ENCODE measurements around the gene MAP3K9. TPM values are rescaled to one million over a fixed set of nuclear protein-coding genes. Genes with fewer than 3 reads are reported as not detected.

MAP3K9 gene
- total and polyA plus RNA-seq, 10 donors, result 0.42 to 8.0 (median 3.7) TPM

DNA sequence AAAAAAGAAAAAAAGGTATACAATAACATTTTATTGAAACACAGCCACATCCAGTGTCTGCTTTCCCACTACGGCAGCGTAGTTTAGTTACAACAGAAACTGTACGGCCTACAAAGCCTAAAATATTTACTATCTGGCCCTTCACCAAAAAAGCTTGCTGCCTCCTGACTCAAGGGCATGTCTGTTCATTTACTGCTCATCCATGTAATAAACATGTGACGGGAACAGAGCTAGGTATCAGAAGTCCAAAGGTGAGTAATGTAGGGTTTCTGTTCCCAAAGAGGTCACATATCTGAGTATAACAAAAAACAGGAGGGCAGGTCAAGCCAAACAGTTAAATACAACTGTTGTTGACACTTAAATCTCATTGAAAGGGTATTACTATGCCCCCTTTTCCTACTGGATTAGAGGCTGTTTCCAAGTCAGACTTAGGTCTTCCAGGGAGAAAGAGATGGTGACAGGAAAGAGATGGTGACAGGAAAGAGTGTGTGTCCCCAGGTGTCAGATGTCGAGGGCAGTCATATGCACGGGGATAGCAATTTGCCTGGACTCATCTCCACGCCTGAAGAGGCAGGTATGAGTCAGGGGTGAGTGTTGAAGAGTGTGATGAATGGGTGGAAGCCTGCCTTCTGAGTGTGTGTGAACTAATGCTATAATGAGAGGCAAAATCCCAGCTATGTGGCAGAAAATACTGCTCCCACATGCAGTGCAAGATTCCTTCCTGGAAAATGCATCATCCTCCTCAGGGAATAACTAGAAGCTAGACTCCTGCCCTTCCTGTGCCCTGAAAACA, 77.7 kb downstream of the MAP3K9 start:
- Histone ChIP-seq H3K4me1 (no peaks in the 10 kb centered on the region), H3K4me3 (no peak overlapping the region), H3K27ac (no peak overlapping the region), H3K9me3 (no peaks in the 10 kb centered on the region), H3K27me3 (replicated peaks in 1 of 7) (no peaks in the 10 kb centered on the region), H3K36me3 (peaks cover 0 to 73% (median 22%) of the 10 kb centered on the region in 6 donors)
- 87 to 91% (median 88%) methylated on average over 7 of the region's 7 CpGs for WGBS, 5 donors
- no peak for DNase-seq
- TF ChIP-seq POLR2AphosphoS5 (IDR thresholded peaks at IDR 0.05) (no peak), POLR2A (IDR thresholded peaks at IDR 0.05) (no peak)
- TF ChIP-seq, protein P1, sequence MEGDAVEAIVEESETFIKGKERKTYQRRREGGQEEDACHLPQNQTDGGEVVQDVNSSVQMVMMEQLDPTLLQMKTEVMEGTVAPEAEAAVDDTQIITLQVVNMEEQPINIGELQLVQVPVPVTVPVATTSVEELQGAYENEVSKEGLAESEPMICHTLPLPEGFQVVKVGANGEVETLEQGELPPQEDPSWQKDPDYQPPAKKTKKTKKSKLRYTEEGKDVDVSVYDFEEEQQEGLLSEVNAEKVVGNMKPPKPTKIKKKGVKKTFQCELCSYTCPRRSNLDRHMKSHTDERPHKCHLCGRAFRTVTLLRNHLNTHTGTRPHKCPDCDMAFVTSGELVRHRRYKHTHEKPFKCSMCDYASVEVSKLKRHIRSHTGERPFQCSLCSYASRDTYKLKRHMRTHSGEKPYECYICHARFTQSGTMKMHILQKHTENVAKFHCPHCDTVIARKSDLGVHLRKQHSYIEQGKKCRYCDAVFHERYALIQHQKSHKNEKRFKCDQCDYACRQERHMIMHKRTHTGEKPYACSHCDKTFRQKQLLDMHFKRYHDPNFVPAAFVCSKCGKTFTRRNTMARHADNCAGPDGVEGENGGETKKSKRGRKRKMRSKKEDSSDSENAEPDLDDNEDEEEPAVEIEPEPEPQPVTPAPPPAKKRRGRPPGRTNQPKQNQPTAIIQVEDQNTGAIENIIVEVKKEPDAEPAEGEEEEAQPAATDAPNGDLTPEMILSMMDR (IDR thresholded peaks at IDR 0.05 in 8 of 11, conservative IDR thresholded peaks at IDR 0.05 in 3 of 11), result no peak
- intact Hi-C loops (cut with DNase I; ENCODE audit: low total_unique reads), result no loop called here

DNA sequence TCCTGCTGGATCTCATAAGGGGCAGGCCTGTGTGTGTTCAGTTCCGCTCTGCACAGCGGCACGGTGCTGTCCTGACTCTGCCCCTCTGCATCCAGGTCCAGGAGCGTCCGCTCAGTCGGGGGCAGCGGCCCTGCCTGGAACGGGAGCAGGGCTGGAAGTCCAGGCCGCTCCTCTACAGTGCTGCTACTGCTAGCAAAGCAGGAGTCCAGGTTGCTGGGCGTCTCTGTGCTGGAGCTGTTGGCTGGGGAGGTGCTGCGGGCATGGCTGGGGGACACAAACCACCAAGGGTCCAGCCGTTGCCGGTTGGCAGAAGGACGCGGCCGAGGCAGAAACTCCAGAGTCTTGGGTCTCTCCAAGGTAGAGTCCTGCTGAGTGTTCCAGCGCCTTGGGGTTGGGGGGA, 78.9 kb downstream of the MAP3K9 start:
- TF ChIP-seq POLR2AphosphoS5 (IDR thresholded peaks at IDR 0.05) (no peak), POLR2A (IDR thresholded peaks at IDR 0.05) (no peak)
- TF ChIP-seq, protein P1 (IDR thresholded peaks at IDR 0.05 in 8 of 11, conservative IDR thresholded peaks at IDR 0.05 in 3 of 11), result no peak
- intact Hi-C loops (cut with DNase I; ENCODE audit: low total_unique reads), result no loop called here
- peaks cover 0 to 64% (median 22%) of the 10 kb centered on the region in 6 donors for H3K36me3 ChIP-seq
- DNase-seq, result no peak
- no peaks in the 10 kb centered on the region for H3K9me3 ChIP-seq
- WGBS, 5 donors, result 94 to 97% (median 96%) methylated on average over 8 to 17 of the region's 17 CpGs
- H3K4me1 ChIP-seq, result no peaks in the 10 kb centered on the region
- no peak overlapping the region for H3K27ac ChIP-seq
- H3K27me3 ChIP-seq (replicated peaks in 1 of 7), result no peaks in the 10 kb centered on the region
- H3K4me3 ChIP-seq, result no peak overlapping the region

- Histone ChIP-seq H3K27me3 (replicated peaks in 1 of 7) (no peaks in the 10 kb centered on the region), H3K4me1 (no peaks in the 10 kb centered on the region), H3K27ac (no peak overlapping the region), H3K9me3 (no peaks in the 10 kb centered on the region), H3K4me3 (no peak overlapping the region), H3K36me3 (peaks cover 0 to 29% (median 9%) of the 10 kb centered on the region in 6 donors)
- intact Hi-C loops (cut with DNase I; ENCODE audit: low total_unique reads), result no loop called here
- WGBS, 5 donors, result 66 to 76% (median 74%) methylated on average over 6 of the region's 6 CpGs
- no peak for TF ChIP-seq POLR2AphosphoS5 (IDR thresholded peaks at IDR 0.05)
- TF ChIP-seq, protein P1 (IDR thresholded peaks at IDR 0.05 in 8 of 11, conservative IDR thresholded peaks at IDR 0.05 in 3 of 11), result no peak
- no peak for TF ChIP-seq POLR2A (IDR thresholded peaks at IDR 0.05)
- DNase-seq, result no peak
Measured at GRCh38 chr14:70726651-70727375, 82.5 kb downstream of the MAP3K9 start.

DNA sequence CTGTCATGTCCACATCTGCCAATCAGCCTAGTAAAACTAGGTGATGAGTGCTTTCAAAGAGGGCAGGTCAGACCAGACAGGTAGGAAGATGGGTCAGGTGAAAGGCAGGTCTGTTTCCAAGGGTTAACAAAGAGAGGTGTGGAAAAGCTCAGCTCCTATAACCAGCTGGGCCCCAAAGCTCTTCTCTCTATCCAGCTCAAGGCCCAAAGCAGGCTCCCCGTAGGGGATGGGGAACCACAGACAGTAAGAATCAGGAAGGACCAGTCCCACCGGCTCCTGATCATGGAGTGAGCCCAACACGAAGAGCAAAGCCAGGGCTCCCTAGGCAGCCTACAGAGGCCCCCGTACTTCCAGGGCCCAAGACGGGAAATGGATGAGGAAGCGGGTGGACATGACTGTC, 84.4 kb downstream of the MAP3K9 start:
- H3K36me3 ChIP-seq, result peaks cover 0 to 11% (median 3%) of the 10 kb centered on the region in 6 donors
- TF ChIP-seq, protein P1 (IDR thresholded peaks at IDR 0.05 in 8 of 11, conservative IDR thresholded peaks at IDR 0.05 in 3 of 11), result no peak
- TF ChIP-seq POLR2AphosphoS5 (IDR thresholded peaks at IDR 0.05) (no peak), POLR2A (IDR thresholded peaks at IDR 0.05) (no peak)
- no peak overlapping the region for H3K27ac ChIP-seq
- no peak for DNase-seq
- intact Hi-C loops (cut with DNase I; ENCODE audit: low total_unique reads), result no loop called here
- no peaks in the 10 kb centered on the region for H3K4me1 ChIP-seq
- H3K4me3 ChIP-seq, result no peak overlapping the region
- no peaks in the 10 kb centered on the region for H3K27me3 ChIP-seq (replicated peaks in 1 of 7)
- no peaks in the 10 kb centered on the region for H3K9me3 ChIP-seq
- WGBS, 5 donors, result 87 to 93% (median 89%) methylated on average over 6 of the region's 6 CpGs
